ENCODE results near the gene AMER1. TPM values are rescaled to one million over a fixed set of nuclear protein-coding genes. Genes with fewer than 3 reads are reported as not detected.

AMER1 gene
- total RNA-seq, 4 donors from 2014 or later = 2.8 to 7.3 (median 6.2) TPM

- TF ChIP-seq, protein P1, sequence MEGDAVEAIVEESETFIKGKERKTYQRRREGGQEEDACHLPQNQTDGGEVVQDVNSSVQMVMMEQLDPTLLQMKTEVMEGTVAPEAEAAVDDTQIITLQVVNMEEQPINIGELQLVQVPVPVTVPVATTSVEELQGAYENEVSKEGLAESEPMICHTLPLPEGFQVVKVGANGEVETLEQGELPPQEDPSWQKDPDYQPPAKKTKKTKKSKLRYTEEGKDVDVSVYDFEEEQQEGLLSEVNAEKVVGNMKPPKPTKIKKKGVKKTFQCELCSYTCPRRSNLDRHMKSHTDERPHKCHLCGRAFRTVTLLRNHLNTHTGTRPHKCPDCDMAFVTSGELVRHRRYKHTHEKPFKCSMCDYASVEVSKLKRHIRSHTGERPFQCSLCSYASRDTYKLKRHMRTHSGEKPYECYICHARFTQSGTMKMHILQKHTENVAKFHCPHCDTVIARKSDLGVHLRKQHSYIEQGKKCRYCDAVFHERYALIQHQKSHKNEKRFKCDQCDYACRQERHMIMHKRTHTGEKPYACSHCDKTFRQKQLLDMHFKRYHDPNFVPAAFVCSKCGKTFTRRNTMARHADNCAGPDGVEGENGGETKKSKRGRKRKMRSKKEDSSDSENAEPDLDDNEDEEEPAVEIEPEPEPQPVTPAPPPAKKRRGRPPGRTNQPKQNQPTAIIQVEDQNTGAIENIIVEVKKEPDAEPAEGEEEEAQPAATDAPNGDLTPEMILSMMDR (IDR thresholded peaks at IDR 0.05) = no peak
- no peak for TF ChIP-seq POLR2A (IDR thresholded peaks at IDR 0.05)
- no peaks in the 10 kb centered on the region for H3K4me1 ChIP-seq
- H3K27ac ChIP-seq = no peak overlapping the region
- DNase-seq = no peak
- H3K36me3 ChIP-seq = no peaks in the 10 kb centered on the region
- H3K27me3 ChIP-seq = no peaks in the 10 kb centered on the region
- no peak overlapping the region for H3K4me3 ChIP-seq
- H3K9me3 ChIP-seq = no peaks in the 10 kb centered on the region
These were observed 15.3 kb downstream of the AMER1 start for GRCh38 chrX:64190136-64190740.

- Histone ChIP-seq H3K27ac (no peak overlapping the region), H3K4me1 (no peaks in the 10 kb centered on the region), H3K9me3 (no peaks in the 10 kb centered on the region), H3K27me3 (no peaks in the 10 kb centered on the region), H3K4me3 (no peak overlapping the region), H3K36me3 (no peaks in the 10 kb centered on the region)
- TF ChIP-seq POLR2A (IDR thresholded peaks at IDR 0.05) = no peak
- TF ChIP-seq, protein P1 (IDR thresholded peaks at IDR 0.05) = no peak
- DNase-seq = no peak
These were observed 16.6 kb downstream of the AMER1 start for GRCh38 chrX:64188901-64189300.

DNA sequence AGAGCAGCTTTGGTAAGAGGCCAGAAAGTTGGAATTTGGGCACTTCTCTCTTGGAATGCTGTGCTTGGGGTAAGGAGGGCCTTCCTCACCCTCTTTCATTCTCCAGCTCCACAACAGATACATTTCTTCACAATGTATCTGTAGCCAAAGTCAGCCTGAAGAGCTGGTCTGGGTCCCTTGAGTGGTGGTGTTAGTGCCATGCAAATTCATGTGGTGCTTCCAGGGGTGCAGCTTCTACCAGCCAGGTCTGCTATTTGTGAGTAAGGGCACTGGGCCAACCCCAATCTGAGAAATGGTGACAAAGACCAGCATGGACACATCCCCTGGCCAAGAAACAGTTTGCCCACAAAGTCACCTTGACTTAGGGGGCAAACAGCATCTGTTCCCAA lies 17.8 kb downstream of the AMER1 start:
- Histone ChIP-seq H3K27me3 (no peaks in the 10 kb centered on the region), H3K4me1 (no peaks in the 10 kb centered on the region), H3K27ac (no peak overlapping the region), H3K4me3 (no peak overlapping the region), H3K9me3 (no peaks in the 10 kb centered on the region), H3K36me3 (no peaks in the 10 kb centered on the region)
- no peak for DNase-seq
- TF ChIP-seq, protein P1 (IDR thresholded peaks at IDR 0.05) = no peak
- TF ChIP-seq POLR2A (IDR thresholded peaks at IDR 0.05) = no peak

- TF ChIP-seq, protein P1 (IDR thresholded peaks at IDR 0.05) = no peak
- no peak for TF ChIP-seq POLR2A (IDR thresholded peaks at IDR 0.05)
These were observed 18.3 kb downstream of the AMER1 start for GRCh38 chrX:64186974-64187761.

DNA sequence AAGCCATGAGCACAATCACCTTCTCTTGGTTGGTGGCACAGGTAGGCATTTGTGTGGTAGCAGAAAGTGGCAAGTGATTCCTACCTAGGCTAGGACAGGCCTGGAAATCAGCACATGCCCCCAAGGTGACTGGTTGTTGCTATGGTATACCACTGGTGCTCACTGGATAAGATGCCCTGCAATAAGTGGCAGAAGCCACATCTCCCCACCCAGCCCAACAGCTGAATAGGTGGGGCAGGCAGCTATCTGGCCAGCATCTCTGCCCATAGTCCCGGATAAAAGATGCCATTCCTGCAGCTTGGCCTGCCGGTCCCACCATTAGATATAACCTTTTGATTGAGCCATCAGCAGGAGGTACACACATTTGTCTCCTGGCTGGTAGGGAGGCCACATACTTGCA lies 21.1 kb downstream of the AMER1 start:
- DNase-seq = no peak
- no peak overlapping the region for H3K27ac ChIP-seq
- H3K9me3 ChIP-seq = no peaks in the 10 kb centered on the region
- no peaks in the 10 kb centered on the region for H3K36me3 ChIP-seq
- no peaks in the 10 kb centered on the region for H3K4me1 ChIP-seq
- no peak overlapping the region for H3K4me3 ChIP-seq
- no peak for TF ChIP-seq POLR2A (IDR thresholded peaks at IDR 0.05)
- TF ChIP-seq, protein P1 (IDR thresholded peaks at IDR 0.05) = no peak
- no peaks in the 10 kb centered on the region for H3K27me3 ChIP-seq

More at GRCh38 chrX:64186974-64187761, 18.3 kb downstream of the AMER1 start:
- H3K4me1 ChIP-seq = no peaks in the 10 kb centered on the region
- H3K4me3 ChIP-seq = no peak overlapping the region
- DNase-seq = no peak
- H3K27ac ChIP-seq = no peak overlapping the region
- H3K36me3 ChIP-seq = no peaks in the 10 kb centered on the region
- H3K9me3 ChIP-seq = no peaks in the 10 kb centered on the region
- no peaks in the 10 kb centered on the region for H3K27me3 ChIP-seq

Data from Peyer's patch (tissue), 4 donors.